HepG2 (cell line): Measurements from ENCODE around the gene NAV2. TPM values are rescaled to one million over a fixed set of nuclear protein-coding genes. Genes with fewer than 3 reads are reported as not detected.

ENCODE experiments used
- ATAC-seq: fragments of 200-7000 bp; cut with Tn5 transposase; 3 replicates; pipeline ENCODE4 v1.9.1; 2020; ENCODE audit warnings: mild to moderate bottlenecking, moderate library complexity
- BruUV-seq: library from RNA; stranded (reverse); fragments of 400-500 nt; replicated peaks from 2 replicates; lab custom pipeline; 2021; lab: Mats Ljungman, UMichigan
- CTCF ChIA-PET: fragments of 300-600 bp; formaldehyde crosslinking; extraction: SDS; loops from one replicate; lab custom pipeline; 2021; ENCODE audit warnings: low total read pairs, inconsistent platforms, low intra/inter-chr PET ratio; lab: Yijun Ruan, JAX
- POLR2A ChIA-PET: fragments of 350-600 bp; sonication (Branson Sonifier 250); formaldehyde crosslinking; loops from one replicate; lab custom pipeline; 2020; ENCODE audit warnings: antibody characterized with exemption, inconsistent platforms; lab: Yijun Ruan, JAX
- DNase-seq: peaks from one replicate; pipeline ENCODE4 v3.0.0-alpha.2; 2015; ENCODE audit warnings: low spot score
- FAIRE-seq: peaks from 3 replicates; lab custom pipeline; 2011; peaks lifted over from hg19 to GRCh38; lab: Jason Lieb, UNC
- H2AFZ ChIP-seq: one replicate; pipeline ENCODE4 v1.6.1; 2011; ENCODE audit warnings: low read length, inconsistent platforms
- H3K27ac ChIP-seq: fragments of 300-600 bp; 3 replicates; pipeline ENCODE4 v1.8.0; 2011; ENCODE audit warnings: mixed run types, mild to moderate bottlenecking, mixed read lengths, low read length, inconsistent platforms; ENCODE audit not compliant: insufficient read depth; ENCODE audit errors: extremely low read length
- H3K27me3 ChIP-seq, 2 experiments: fragments of 200-600 bp in 1 of 2; 2 replicates in 1 of 2; 3 replicates in 1 of 2; pipeline versions ENCODE4 v1.6.0 to v1.8.0; 2011; ENCODE audit warnings: low read length in 2 of 2, mild to moderate bottlenecking in 2 of 2, moderate library complexity in 2 of 2, inconsistent platforms in 1 of 2; ENCODE audit not compliant: insufficient read depth in 2 of 2, control insufficient read depth in 1 of 2
- H3K36me3 ChIP-seq, 2 experiments: fragments of 200-600 bp in 1 of 2; replicated peaks in 1 of 2; 2 replicates in 1 of 2; 3 replicates in 1 of 2; pipeline versions ENCODE4 v1.5.1 to v1.8.0; 2011; ENCODE audit warnings: low read length in 2 of 2, inconsistent platforms in 1 of 2; ENCODE audit not compliant: insufficient read depth in 2 of 2, control insufficient read depth in 1 of 2
- H3K4me1 ChIP-seq: 2 replicates; pipeline ENCODE4 v1.5.1; 2012; ENCODE audit warnings: low read length, inconsistent platforms; ENCODE audit not compliant: insufficient read depth
- H3K4me2 ChIP-seq: 2 replicates; pipeline ENCODE4 v1.6.0; 2011; ENCODE audit warnings: low read depth, low read length, inconsistent platforms
- H3K4me3 ChIP-seq, 3 experiments: fragments of 200-600 bp in 1 of 3; sonication (generic), shearing (Covaris generic) in 1 of 3; replicated peaks in 1 of 3; 2 replicates each; pipeline ENCODE4 v1.5.1; 2011 to 2016; ENCODE audit warnings: low read length in 3 of 3, inconsistent platforms in 2 of 3, low read depth in 2 of 3, mild to moderate bottlenecking in 2 of 3, control low read depth in 1 of 3, mixed read lengths in 1 of 3; ENCODE audit not compliant: insufficient read depth in 1 of 3
- H3K79me2 ChIP-seq: one replicate; pipeline ENCODE4 v1.6.1; 2011; ENCODE audit warnings: low read length, inconsistent platforms; ENCODE audit not compliant: insufficient read depth
- H3K9ac ChIP-seq: 2 replicates; pipeline ENCODE4 v1.6.0; 2011; ENCODE audit warnings: mild to moderate bottlenecking, low read depth, low read length, inconsistent platforms; ENCODE audit not compliant: insufficient read depth
- H3K9me3 ChIP-seq: 2 replicates; pipeline ENCODE4 v1.5.1; 2012; ENCODE audit warnings: mild to moderate bottlenecking, low read length
- H4K20me1 ChIP-seq: 2 replicates; pipeline ENCODE4 v1.6.0; 2011; ENCODE audit warnings: inconsistent platforms, mild to moderate bottlenecking, low read length, moderate library complexity; ENCODE audit not compliant: insufficient read depth
- CREB3 ChIP-seq: sonication (generic); formaldehyde crosslinking; IDR thresholded peaks from 2 replicates; pipeline ENCODE4 v1.5.0; 2020; ENCODE audit warnings: missing genetic modification reagents
- E2F1 ChIP-seq: sonication (generic); formaldehyde crosslinking; IDR thresholded peaks from 2 replicates; pipeline ENCODE4 v1.5.0; 2020; ENCODE audit warnings: missing genetic modification reagents
- ELF1 ChIP-seq: sonication (generic); formaldehyde crosslinking; IDR thresholded peaks from 2 replicates; pipeline ENCODE4 v1.4.0; 2020; ENCODE audit warnings: missing genetic modification reagents
- JUNB ChIP-seq: sonication (generic); formaldehyde crosslinking; IDR thresholded peaks from 2 replicates; pipeline ENCODE4 v1.8.0; 2022; ENCODE audit warnings: missing genetic modification reagents, mild to moderate bottlenecking, borderline replicate concordance
- MLXIP ChIP-seq: sonication (generic); formaldehyde crosslinking; IDR thresholded peaks from 2 replicates; pipeline ENCODE4 v1.9.0; 2021; ENCODE audit warnings: missing genetic modification reagents, borderline replicate concordance
- NFKBIZ ChIP-seq: IDR thresholded peaks from 2 replicates; pipeline ENCODE4 v1.6.1; 2018; ENCODE audit warnings: missing genetic modification reagents, missing compliant biosample characterization
- SNRNP70 ChIP-seq: fragments of 200-400 bp; formaldehyde crosslinking; IDR thresholded peaks from 2 replicates; pipeline ENCODE4 v1.6.1; 2017; ENCODE audit warnings: mild to moderate bottlenecking, low read depth, low read length, moderate library complexity
- ZBTB42 ChIP-seq: sonication (generic); formaldehyde crosslinking; IDR thresholded peaks from 2 replicates; pipeline ENCODE4 v1.5.0; 2020; ENCODE audit warnings: mild to moderate bottlenecking, missing genetic modification reagents
- ZFP1 ChIP-seq: IDR thresholded peaks from 2 replicates; pipeline ENCODE4 v1.6.1; 2016
- ZNF230 ChIP-seq: sonication (generic); formaldehyde crosslinking; IDR thresholded peaks from 2 replicates; pipeline ENCODE4 v1.4.0; 2020; ENCODE audit warnings: mild to moderate bottlenecking, missing genetic modification reagents
- ZNF30 ChIP-seq: sonication (generic); formaldehyde crosslinking; IDR thresholded peaks from 2 replicates; pipeline ENCODE4 v1.5.0; 2020; ENCODE audit warnings: mild to moderate bottlenecking, missing genetic modification reagents
- ZNF430 ChIP-seq: sonication (generic); formaldehyde crosslinking; IDR thresholded peaks from 2 replicates; pipeline ENCODE4 v1.9.0; 2021; ENCODE audit warnings: mild to moderate bottlenecking, missing genetic modification reagents
- ZNF446 ChIP-seq: sonication (generic); formaldehyde crosslinking; IDR thresholded peaks from 2 replicates; pipeline ENCODE4 v1.5.0; 2020; ENCODE audit warnings: mild to moderate bottlenecking, missing genetic modification reagents
- ZNF496 ChIP-seq: sonication (generic); formaldehyde crosslinking; IDR thresholded peaks from 2 replicates; pipeline ENCODE4 v1.8.1; 2023; ENCODE audit warnings: mild to moderate bottlenecking, moderate library complexity, missing genetic modification reagents; ENCODE audit not compliant: insufficient replicate concordance
- ZNF550 ChIP-seq: sonication (generic); formaldehyde crosslinking; IDR thresholded peaks from 2 replicates; pipeline ENCODE4 v1.4.0; 2020; ENCODE audit warnings: mild to moderate bottlenecking, missing genetic modification reagents, borderline replicate concordance
- ZNF607 ChIP-seq: sonication (generic); formaldehyde crosslinking; IDR thresholded peaks from 2 replicates; pipeline ENCODE4 v1.5.1; 2020; ENCODE audit warnings: missing genetic modification reagents, mild to moderate bottlenecking, borderline replicate concordance
- ZNF878 ChIP-seq: sonication (generic); formaldehyde crosslinking; IDR thresholded peaks from 2 replicates; pipeline ENCODE4 v1.8.1; 2023; ENCODE audit warnings: mild to moderate bottlenecking, missing genetic modification reagents, moderate library complexity
- ZSCAN25 ChIP-seq: sonication (generic); formaldehyde crosslinking; IDR thresholded peaks from 2 replicates; pipeline ENCODE4 v1.8.0; 2022; ENCODE audit warnings: mild to moderate bottlenecking, missing genetic modification reagents
- WGBS: methylation state at CpG from one replicate; pipeline ENCODE4 v1.1.6; 2017; ENCODE audit warnings: low lambda C conversion rate; 5-methylcytosine and 5-hydroxymethylcytosine counted together
- in situ Hi-C: cut with HindIII; loops from 2 replicates; pipeline ENCODE4 v1.10.0; 2017; ENCODE audit warnings: low pct_unique_long_range_greater_than_20kb; ENCODE audit not compliant: extremely low pct_ligation_motif_present
- intact Hi-C: fragments of 100-400 bp; cut with micrococcal nuclease; formaldehyde crosslinking; loops from one replicate; pipeline ENCODE4 v1.10.0; 2022; ENCODE audit not compliant: unreplicated experiment
- polyA plus RNA-seq, 8 experiments: library from polyadenylated mRNA; depleted of rRNA in 3 of 8; stranded (reverse) in 7 of 8; unstranded in 1 of 8; fragments of >200 nt; fragmentation: Illumina TruSeq in 4 of 8; extraction: Trizol in 4 of 8; gene quantifications; 2 replicates each; pipeline versions ENCODE4 v1.2.1 to v1.2.3, GENCODE V29; 2011 to 2016; ENCODE audit warnings: low read depth in 4 of 8, missing spikeins in 1 of 8, mixed read lengths in 1 of 8; ENCODE audit not compliant: insufficient read depth in 1 of 8
- total RNA-seq, 5 experiments: library from RNA; depleted of rRNA; stranded (reverse); fragments of >200 nt; fragmentation: Illumina TruSeq; extraction: Trizol; gene quantifications; 2 replicates each; pipeline ENCODE4 v1.2.3, GENCODE V29; 2016; ENCODE audit warnings: low read depth in 1 of 5

NAV2 gene
- total and polyA plus RNA-seq, 2 of the 13 experiments (the other 11 are each of a cell fraction or from before 2014, with no cell fraction given): 9.3 to 34.6 TPM

- Histone ChIP-seq H3K79me2 (peaks cover 32% of the 10 kb centered on the region), H4K20me1 (no peaks in the 10 kb centered on the region), H3K4me2 (no peak overlapping the region), H2AFZ (no peak overlapping the region), H3K9ac (no peak overlapping the region), H3K4me3 (no peak overlapping the region), H3K27me3 (no peaks in the 10 kb centered on the region), H3K9me3 (no peaks in the 10 kb centered on the region), H3K27ac (no peak overlapping the region), H3K36me3 (no peaks in the 10 kb centered on the region), H3K4me1 (peaks cover 79% of the 10 kb centered on the region)
- intact Hi-C loops: no loop called here
- POLR2A ChIA-PET: interaction anchor here (0.9 to 8.4 kb wide), 7 partner anchors 10 to 48 kb away, joined by 3 to 107 read pairs (median 6); no protein-coding TSS in a partner anchor
- in situ Hi-C loops: no loop called here
- no peak for DNase-seq
- FAIRE-seq: no peak
- no peak for ATAC-seq
- TF ChIP-seq CREB3 (CRISPR knock-in tag) (no peak), ZSCAN25 (CRISPR knock-in tag) (no peak), ZNF230 (no peak), MLXIP (CRISPR knock-in tag) (no peak), ZNF550 (no peak), ZNF496 (CRISPR knock-in tag) (no peak), ZNF430 (CRISPR knock-in tag) (no peak), ZNF878 (no peak), ZNF30 (CRISPR knock-in tag) (no peak), JUNB (CRISPR knock-in tag) (no peak), ZFP1 (no peak), E2F1 (CRISPR knock-in tag) (no peak), ZNF607 (CRISPR knock-in tag) (no peak), NFKBIZ (CRISPR knock-in tag) (no peak), ELF1 (CRISPR knock-in tag) (no peak), SNRNP70 (no peak), ZBTB42 (CRISPR knock-in tag) (no peak), ZNF446 (no peak)
- no TSS peak for BruUV-seq
- CTCF ChIA-PET: no interaction called here
- 98% methylated on average over 6 of the region's 7 CpGs for WGBS
These were observed 262.9 kb downstream of the NAV2 start for GRCh38 chr11:19975414-19975990.
